ENCODE measurements around the gene PRLH. TPM values are rescaled to one million over a fixed set of nuclear protein-coding genes. Genes with fewer than 3 reads are reported as not detected.
A peak's percentile ranks its signal among the peaks of the same experiment; 100 is the strongest.

The PRLH gene
- total RNA-seq, 1 donor, result not detected

GRCh38 chr2:237546040-237546875 is 20.1 kb upstream of the PRLH start:
- no peak for TF ChIP-seq CTCF (IDR thresholded peaks at IDR 0.05; ENCODE audit: insufficient read depth, low read depth, low read length)
- DNase-seq (ENCODE audit: low read depth), result no peak
- no peak overlapping the region for H3K4me3 ChIP-seq (ENCODE audit: low read depth, low read length)

- no peak for TF ChIP-seq CTCF (IDR thresholded peaks at IDR 0.05; ENCODE audit: insufficient read depth, low read depth, low read length)
- no peak for DNase-seq (ENCODE audit: low read depth)
- no peak overlapping the region for H3K4me3 ChIP-seq (ENCODE audit: low read depth, low read length)
Measured at GRCh38 chr2:237546876-237547395, 19.4 kb upstream of the PRLH start.

GRCh38 chr2:237547841-237548416 is 18.4 kb upstream of the PRLH start:
- no peak for TF ChIP-seq CTCF (IDR thresholded peaks at IDR 0.05; ENCODE audit: insufficient read depth, low read depth, low read length)
- H3K4me3 ChIP-seq (ENCODE audit: low read depth, low read length), result no peak overlapping the region
- peak; percentile 28 for DNase-seq (ENCODE audit: low read depth)

- no peak overlapping the region for H3K4me3 ChIP-seq (ENCODE audit: low read depth, low read length)
- DNase-seq (ENCODE audit: low read depth), result no peak
- TF ChIP-seq CTCF (IDR thresholded peaks at IDR 0.05; ENCODE audit: insufficient read depth, low read depth, low read length), result no peak
Measured at GRCh38 chr2:237549216-237549615, 17.2 kb upstream of the PRLH start.

- DNase-seq (ENCODE audit: low read depth), result no peak
- no peak overlapping the region for H3K4me3 ChIP-seq (ENCODE audit: low read depth, low read length)
- TF ChIP-seq CTCF (IDR thresholded peaks at IDR 0.05; ENCODE audit: insufficient read depth, low read depth, low read length), result no peak
Measured at GRCh38 chr2:237549643-237550415, 16.5 kb upstream of the PRLH start.

GRCh38 chr2:237551071-237551574 is 15.3 kb upstream of the PRLH start:
- no peak overlapping the region for H3K4me3 ChIP-seq (ENCODE audit: low read depth, low read length)
- TF ChIP-seq CTCF (IDR thresholded peaks at IDR 0.05; ENCODE audit: insufficient read depth, low read depth, low read length), result no peak
- no peak for DNase-seq (ENCODE audit: low read depth)
